NCI-H510A (cell line): Measurements from ENCODE around the gene SNX27.
"Not testable (repeated sequence)": the region's sequence is repeated elsewhere in the genome, so short reads cannot be mapped to it uniquely, and the experiment has no call there.

ENCODE experiments used
- DNase-seq: peaks from one replicate; lab custom pipeline; 2025; lab: John Stamatoyannopoulos, UW

The SNX27 gene

DNA sequence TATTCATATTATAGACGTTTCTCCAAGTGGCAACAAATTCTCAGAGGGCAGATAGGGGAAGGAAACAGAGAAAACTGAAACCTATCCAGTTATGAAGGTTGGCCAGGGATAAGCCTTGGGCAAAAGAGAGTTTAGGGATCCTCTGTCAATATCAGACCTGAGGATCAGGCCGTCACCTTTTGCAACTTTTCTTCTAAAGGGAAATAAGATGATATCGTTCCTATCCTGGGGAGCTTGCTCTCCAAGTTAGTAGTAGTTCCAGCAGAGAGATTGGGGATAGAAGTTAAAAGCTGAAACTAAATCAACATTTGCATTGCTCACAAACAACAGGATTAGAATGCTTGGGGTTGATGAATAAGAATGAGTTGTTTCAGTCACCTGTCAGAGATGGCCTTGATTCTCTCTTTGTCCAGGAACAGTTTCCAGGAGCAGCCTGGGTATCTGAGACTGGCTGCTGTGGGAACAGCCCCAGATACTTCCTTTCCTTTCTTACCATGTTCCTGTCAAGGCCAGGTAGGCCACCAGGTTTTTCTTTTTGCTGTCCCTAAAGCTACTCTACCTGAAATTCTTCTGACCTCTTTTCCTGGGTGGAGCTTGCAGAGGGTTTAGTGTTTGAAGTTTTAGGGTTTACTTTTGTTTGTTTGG, 112.0 kb downstream of the SNX27 start:
- no peak for DNase-seq

DNA sequence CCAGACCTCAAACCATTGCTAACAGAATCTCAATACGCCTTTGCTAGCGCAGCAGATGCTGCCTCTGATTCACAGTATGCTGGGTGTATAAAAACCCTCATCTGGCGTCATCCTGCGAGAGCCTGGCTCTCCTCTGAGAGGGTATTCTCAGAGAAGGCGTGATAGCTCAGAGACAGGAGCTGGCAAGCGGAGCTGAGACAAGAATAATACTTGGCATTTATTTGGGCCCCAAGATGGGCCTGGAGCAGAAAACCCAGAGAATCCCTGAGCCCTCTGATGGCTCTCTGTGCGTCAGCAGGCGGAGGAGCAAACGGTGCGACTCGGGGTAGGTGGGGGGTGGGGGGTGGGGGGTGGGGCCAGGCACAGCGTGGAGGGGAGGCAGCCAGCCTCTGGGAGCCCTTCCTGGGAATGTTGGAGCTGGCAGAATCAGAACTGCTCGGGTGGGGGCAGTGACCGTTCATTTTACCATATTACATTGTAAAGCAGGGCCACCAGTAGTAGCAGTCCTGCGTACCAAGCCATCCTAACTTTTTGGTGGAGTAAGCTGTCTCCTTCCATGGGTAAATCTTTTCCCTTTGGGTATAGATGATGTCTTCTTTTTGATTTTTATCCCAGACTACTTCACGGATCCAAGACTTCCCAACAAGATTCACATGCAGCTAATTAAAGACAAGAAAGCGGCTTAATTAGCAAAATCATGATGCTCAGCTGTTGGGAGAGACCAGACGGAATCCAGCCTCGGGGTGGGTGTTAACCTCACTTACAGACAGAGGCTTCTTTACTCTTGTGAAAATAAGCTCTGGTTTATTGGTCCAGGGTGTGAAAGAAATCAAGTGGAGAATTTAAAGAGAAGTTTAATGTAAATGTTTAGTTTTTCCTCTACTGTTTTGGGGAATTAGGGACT, 116.6 kb downstream of the SNX27 start:
- DNase-seq: no peak

DNA sequence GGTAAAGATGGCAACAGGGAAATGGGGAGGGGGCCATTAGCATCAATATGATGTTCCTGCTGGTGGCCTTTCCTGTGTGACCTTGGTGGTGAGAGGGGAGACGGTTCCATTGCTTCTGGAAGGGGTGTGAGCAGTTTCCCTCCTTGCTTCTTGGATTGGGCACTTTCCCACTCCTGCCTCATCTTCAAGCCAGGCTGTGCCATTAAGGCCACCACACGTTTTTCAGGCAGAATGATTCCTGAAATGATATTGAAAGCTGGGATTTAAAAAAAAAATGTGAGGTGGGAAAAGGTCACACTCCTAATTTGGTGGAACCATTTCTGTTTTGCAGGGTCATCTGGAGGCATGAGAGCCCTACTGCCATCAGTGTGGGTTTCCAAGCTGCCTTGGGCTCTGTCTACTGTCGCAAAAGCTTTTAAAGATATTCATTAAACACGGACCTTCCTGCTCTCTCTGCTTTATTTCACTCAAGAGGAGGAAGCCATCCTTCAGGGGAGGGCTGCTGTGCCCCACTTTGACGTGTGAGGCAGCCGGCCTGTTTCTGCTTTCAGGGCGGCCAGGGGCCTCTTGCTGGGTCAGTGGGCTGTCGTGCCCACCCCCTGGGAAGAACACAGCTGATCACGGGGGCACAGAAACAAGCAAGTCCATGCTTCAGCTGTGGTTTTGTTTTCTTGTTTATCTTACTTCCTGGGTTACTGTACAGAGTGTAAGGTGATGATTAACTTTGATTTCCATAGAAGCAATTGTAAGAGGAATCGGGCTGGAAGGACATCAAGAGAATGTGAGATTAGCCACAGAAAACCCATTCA, 117.5 kb downstream of the SNX27 start:
- no peak for DNase-seq

DNA sequence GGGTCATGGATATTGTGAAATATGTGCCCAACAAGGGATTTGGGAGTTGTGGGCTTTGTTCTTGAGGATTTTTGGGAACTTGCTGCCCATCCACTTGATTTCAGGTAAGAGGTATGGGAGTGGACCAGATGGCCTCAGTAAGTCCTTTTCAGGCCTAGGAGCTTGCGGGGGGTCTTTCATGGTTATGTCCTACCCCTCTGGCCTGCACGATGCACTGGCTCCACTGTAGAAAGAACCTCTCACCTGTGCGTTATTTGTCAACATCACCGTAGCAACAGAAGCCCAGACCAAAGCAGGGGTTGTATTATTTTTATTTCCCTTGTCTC, 118.1 kb downstream of the SNX27 start:
- DNase-seq: no peak

DNA sequence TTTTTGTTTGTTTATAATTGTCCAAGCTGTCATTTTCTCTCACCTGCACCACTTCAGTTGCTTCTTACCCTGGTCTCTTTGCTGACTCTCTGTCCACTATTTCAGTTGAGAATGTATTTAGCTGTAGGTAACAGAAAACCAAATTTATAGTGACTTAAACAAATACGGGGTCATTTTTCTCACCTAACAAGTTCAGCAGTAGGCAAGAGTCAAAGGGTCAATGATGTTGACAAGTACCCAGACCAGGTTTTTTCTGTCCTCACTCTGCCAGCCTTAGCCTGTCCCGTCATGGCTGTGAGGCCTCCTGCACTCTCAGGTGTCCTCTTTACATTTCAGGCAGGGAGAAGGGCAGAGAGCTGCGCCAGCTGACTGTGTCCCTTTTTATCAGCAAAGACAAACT, 121.3 kb downstream of the SNX27 start:
- no peak for DNase-seq

DNA sequence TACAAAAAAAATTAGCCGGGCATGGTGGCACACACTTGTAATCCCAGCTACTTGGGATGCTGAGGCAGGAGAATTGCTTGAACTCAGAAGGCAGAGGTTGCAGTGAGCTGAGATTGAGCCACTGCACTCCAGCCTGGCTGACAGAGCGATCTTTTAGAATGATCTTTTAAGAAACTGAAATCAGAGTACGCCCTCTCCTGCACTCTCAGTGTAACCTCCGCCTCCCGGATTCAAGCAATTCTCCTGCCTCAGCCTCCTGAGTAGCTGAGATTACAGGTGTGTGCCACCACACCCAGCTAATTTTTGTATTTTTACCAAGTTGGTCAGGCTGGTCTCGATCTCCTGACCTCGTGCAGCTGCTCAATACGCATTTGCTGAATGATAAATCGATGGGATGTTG, 122.1 kb downstream of the SNX27 start:
- DNase-seq: not testable (repeated sequence)

DNA sequence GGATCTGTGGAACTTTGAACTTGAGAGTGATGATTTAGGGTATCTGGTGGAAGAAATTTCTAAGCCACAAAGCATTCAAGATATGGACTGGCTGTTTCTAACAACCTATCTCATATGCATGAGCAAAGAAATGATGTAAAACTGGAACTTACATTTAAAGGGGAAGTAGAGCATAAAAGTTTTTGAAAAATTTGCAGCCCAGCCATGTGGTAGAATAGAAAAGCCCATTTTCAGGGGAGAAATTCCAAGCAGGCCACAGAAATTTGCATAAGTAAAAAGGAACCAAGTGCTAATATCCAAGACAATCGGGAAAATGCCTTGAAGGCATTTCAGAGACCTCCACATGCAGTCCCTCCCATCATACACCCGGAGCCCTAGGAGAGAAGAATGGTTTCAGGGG, 125.2 kb downstream of the SNX27 start:
- no peak for DNase-seq

DNA sequence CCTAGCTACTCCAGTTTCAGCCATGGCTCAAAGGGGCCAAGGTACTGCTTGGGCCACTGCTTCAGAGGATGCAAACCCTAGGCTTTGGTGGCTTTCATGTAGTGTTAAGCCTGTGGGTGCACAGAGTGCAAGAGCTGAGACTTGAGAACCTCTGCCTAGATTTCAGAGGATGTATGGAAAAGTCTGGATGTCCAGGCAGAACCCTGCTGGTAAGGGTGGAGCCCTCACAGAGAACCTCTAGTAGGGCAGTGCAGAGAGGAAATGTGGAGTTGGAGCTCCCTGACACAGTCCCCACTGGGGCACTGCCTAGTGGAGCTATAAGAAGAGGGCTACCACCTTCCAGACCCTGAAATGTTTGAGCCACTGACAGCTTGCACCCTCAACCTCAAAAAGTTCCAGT, 125.6 kb downstream of the SNX27 start:
- no peak for DNase-seq

DNA sequence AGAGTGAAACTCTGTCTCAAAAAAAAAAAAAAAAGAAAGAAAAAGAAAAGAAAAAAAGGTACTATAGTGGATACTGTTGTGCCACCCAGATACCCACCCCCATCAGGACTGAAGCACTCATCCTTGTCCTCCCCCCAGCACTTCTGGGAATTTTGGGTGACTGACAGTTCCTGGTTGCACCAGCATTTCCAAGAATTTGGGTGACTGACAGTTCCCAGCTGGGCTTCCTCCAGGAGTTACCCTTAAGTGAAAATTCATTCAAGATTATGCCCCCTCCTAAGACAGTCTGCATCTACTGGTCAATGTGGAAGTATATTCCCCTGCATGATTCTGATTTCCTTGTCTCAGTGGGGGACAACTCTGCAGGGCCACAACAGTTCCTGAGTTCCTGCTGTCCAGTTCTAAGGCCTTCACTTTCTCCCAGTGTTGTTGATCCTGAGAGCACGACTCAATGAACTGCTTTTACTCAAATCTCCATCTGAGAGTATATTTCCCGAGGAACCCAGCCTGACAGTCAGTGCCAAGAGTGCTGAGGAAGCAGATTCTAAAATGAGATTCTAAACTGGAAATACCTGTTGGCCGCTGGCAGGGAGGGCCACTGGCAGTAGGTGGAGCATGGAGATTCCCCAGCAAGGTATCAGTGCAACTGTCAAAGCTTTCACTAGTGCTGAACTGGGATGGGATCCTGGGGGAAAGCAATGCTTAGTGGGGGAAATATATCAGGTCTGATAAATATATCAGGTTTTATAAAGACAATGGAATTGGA, 127.9 kb downstream of the SNX27 start:
- DNase-seq: peak; percentile 56

DNA sequence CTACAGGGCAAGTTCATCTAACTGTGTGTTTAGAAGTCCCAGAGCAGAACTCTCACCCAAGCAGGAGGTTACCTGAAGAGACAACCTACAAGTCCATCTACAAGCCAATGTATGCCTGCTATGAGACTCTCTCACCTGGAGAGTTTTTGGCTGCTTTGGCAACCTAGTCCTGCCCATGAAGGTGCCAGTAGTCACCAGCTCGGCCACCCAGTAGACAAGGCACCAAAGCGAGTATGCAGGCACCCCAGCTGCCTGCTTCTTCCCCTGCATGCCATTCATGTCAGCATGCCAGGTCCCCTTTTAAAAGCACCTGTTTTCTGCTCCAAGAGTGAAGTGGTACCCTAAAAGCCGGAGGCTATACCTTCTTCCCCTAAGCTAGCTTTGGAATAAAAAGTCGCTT, 129.7 kb downstream of the SNX27 start:
- DNase-seq: no peak
